ENCODE results near the gene ABCA12.

The ABCA12 gene

DNA sequence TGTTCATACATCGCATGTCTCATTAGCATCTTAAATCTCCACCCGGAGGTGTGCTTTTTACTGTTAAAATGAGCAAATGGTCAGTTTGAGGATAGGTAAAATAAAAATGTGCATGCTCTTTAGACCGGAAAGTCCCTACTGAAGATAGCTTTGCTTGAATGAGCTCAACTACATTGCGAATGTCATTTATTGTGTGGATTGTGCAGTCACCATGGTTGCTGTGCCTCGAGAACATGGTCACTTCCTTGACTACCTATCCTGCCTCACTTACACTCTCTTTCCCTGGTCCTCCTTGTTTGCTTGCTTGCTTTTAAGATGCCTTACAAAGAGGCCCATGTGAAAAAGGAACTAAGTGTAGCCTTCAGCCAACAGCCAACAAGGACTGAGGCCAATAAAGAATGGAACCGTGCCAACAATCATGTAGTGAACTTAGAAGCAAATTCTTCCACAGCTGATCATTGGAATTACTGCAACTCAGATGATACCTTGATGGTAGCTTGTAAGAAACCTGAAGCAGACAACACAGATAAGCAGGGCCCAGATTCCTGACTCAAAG is 256.7 kb downstream of the ABCA12 start:
- no peaks in the 10 kb centered on the region for H3K27me3 ChIP-seq (replicated peaks in 2 of 5; ENCODE audit: control insufficient read depth in 4 of 5, insufficient read depth in 5 of 5, low read length in 4 of 5)
- no peaks in the 10 kb centered on the region for H3K4me1 ChIP-seq (ENCODE audit: control extremely low read depth in 1 of 4, control insufficient read depth in 4 of 4, insufficient read depth in 4 of 4, low read length in 3 of 4)
- H3K36me3 ChIP-seq (ENCODE audit: control insufficient read depth in 4 of 4, insufficient read depth in 4 of 4, low read length in 3 of 4), result no peaks in the 10 kb centered on the region
- peak in 2 of 3 donors; percentile 0 to 1 for DNase-seq
- ChIA-PET CTCF (no interaction called here), POLR2A (no interaction called here)
- peaks cover 0 to 2% (median 0%) of the 10 kb centered on the region in 5 experiments for H3K9me3 ChIP-seq (ENCODE audit: control extremely low read depth in 1 of 5, control insufficient read depth in 4 of 5, insufficient read depth in 2 of 5, low read depth in 1 of 5, low read length in 4 of 5)
- H3K4me3 ChIP-seq (ENCODE audit: control insufficient read depth in 1 of 7, extremely low read depth in 1 of 7, insufficient read depth in 4 of 7, low read depth in 2 of 7, low read length in 6 of 7), result no peak overlapping the region
- 93% methylated on average over 3 of the region's 6 CpGs for WGBS (ENCODE audit: insufficient coverage)
- no peak overlapping the region for H3K27ac ChIP-seq (ENCODE audit: insufficient read depth in 1 of 2, low read depth in 1 of 2, low read length in 2 of 2, poor library complexity in 1 of 2, severe bottlenecking in 2 of 2)

Measured in common myeloid progenitor, CD34-positive (primary cell).